Stomach (tissue), 9 donors: ENCODE results near the gene DHRSX. TPM values are rescaled to one million over a fixed set of nuclear protein-coding genes. Genes with fewer than 3 reads are reported as not detected.
"Not testable (repeated sequence)": the region's sequence is repeated elsewhere in the genome, so short reads cannot be mapped to it uniquely, and the experiment has no call there.

Experiments
- DNase-seq, 2 donors: peaks; one replicate each; pipeline versions ENCODE4 v3.0.0 to v3.0.0-alpha.2; 2013 to 2019
- H3K27ac ChIP-seq, 5 donors: fragments of 200-600 bp in 4 of 5; sonication (generic) in 4 of 5; one replicate each; pipeline ENCODE4 v1.5.1; 2013 to 2019; ENCODE audit warnings: mild to moderate bottlenecking in 1 of 5, moderate library complexity in 1 of 5
- H3K27me3 ChIP-seq, 3 donors: fragments of 200-600 bp; sonication (generic); one replicate each; pipeline ENCODE4 v1.5.1; 2017 to 2019; ENCODE audit warnings: mixed run types in 1 of 3
- H3K36me3 ChIP-seq, 4 donors: fragments of 200-600 bp; sonication (generic); 1 replicate in 3 of 4; 2 replicates in 1 of 4; pipeline ENCODE4 v1.5.1; 2016 to 2019
- H3K4me1 ChIP-seq, 4 donors: fragments of 200-600 bp; sonication (generic); one replicate each; pipeline ENCODE4 v1.5.1; 2016 to 2019
- H3K4me3 ChIP-seq, 4 donors: fragments of 200-600 bp; sonication (generic) in 3 of 4; one replicate each; pipeline ENCODE4 v1.5.1; 2016 to 2019; ENCODE audit warnings: mild to moderate bottlenecking in 1 of 4
- H3K9me3 ChIP-seq, 4 donors: fragments of 200-600 bp; sonication (generic); one replicate each; pipeline ENCODE4 v1.5.1; 2016 to 2019
- CTCF ChIP-seq, 7 experiments: fragments of 450-650 bp in 4 of 7; fragments of 200-600 bp in 3 of 7; sonication (generic) in 3 of 7; IDR thresholded peaks; one replicate each; pipeline ENCODE4 v1.5.1; 2016 to 2019; ENCODE audit warnings: antibody characterized with exemption in 7 of 7, control low read depth in 2 of 7, mild to moderate bottlenecking in 1 of 7
- EP300 ChIP-seq: sonication (generic); formaldehyde crosslinking; IDR thresholded peaks from one replicate; pipeline ENCODE4 v1.6.1; 2017; ENCODE audit warnings: antibody characterized with exemption
- POLR2A ChIP-seq, 4 donors: fragments of 450-650 bp; IDR thresholded peaks; one replicate each; pipeline ENCODE4 v1.6.1; 2016; ENCODE audit warnings: antibody characterized with exemption in 4 of 4, control low read depth in 2 of 4, mild to moderate bottlenecking in 1 of 4, moderate library complexity in 1 of 4
- POLR2AphosphoS5 ChIP-seq, 3 donors: sonication (generic); formaldehyde crosslinking; IDR thresholded peaks; one replicate each; pipeline ENCODE4 v1.6.1; 2016; ENCODE audit warnings: antibody characterized with exemption in 3 of 3
- WGBS, 5 donors: extraction: QIAGEN DNeasy Blood & Tissue Kit in 3 of 5; methylation state at CpG; one replicate each; pipeline versions ENCODE4 v1.1.5 to v1.1.7; 2013 to 2018; 5-methylcytosine and 5-hydroxymethylcytosine counted together
- intact Hi-C: fragments of 100-400 bp; cut with DNase I; formaldehyde crosslinking; loops from one replicate; pipeline ENCODE4 v1.15.1; 2023; ENCODE audit warnings: low total_unique reads
- polyA plus RNA-seq, 3 donors: library from polyadenylated mRNA; stranded (reverse); fragments of 200-250 nt; gene quantifications; one replicate each; pipeline ENCODE4 v1.2.3, GENCODE V29; 2013
- total RNA-seq, 5 donors: library from RNA; depleted of rRNA; stranded (reverse); fragments of >200 nt; gene quantifications; one replicate each; pipeline versions ENCODE4 v1.1.0 to v1.2.3, GENCODE V29; 2014 to 2016
- donor health status: healthy with polysubstance abuse.
- donor health status: Bipolar disorder and iron deficiency.
- donor health status: healthy.

Gene DHRSX
- total and polyA plus RNA-seq, 8 donors: 11.2 to 69.4 (median 21.1) TPM

GRCh38 chrX:2425286-2426071 is 75.3 kb downstream of the DHRSX start:
- peaks cover 0 to 53% (median 45%) of the 10 kb centered on the region in 4 donors for H3K36me3 ChIP-seq
- no peaks in the 10 kb centered on the region for H3K9me3 ChIP-seq
- H3K27me3 ChIP-seq: no peaks in the 10 kb centered on the region
- WGBS, 5 donors: 91 to 98% (median 97%) methylated on average over 13 of the region's 13 CpGs
- no peak overlapping the region for H3K4me3 ChIP-seq
- H3K4me1 ChIP-seq: no peaks in the 10 kb centered on the region
- no peak for TF ChIP-seq POLR2AphosphoS5 (IDR thresholded peaks at IDR 0.05)
- no peak for TF ChIP-seq POLR2A (IDR thresholded peaks at IDR 0.05)
- no peak for TF ChIP-seq EP300
- no peak for TF ChIP-seq CTCF (IDR thresholded peaks at IDR 0.05)
- intact Hi-C loops: no loop called here
- H3K27ac ChIP-seq: no peak overlapping the region
- DNase-seq: no peak

GRCh38 chrX:2424317-2424716 is 76.5 kb downstream of the DHRSX start:
- 85 to 92% (median 90%) methylated on average over 2 of the region's 2 CpGs for WGBS, 5 donors
- TF ChIP-seq EP300 (no peak), CTCF (IDR thresholded peaks at IDR 0.05) (no peak), POLR2A (IDR thresholded peaks at IDR 0.05) (no peak)
- intact Hi-C loops: no loop called here
- Histone ChIP-seq H3K9me3 (no peaks in the 10 kb centered on the region), H3K4me1 (no peaks in the 10 kb centered on the region), H3K27me3 (no peaks in the 10 kb centered on the region), H3K4me3 (no peak overlapping the region), H3K36me3 (peaks cover 0 to 55% (median 49%) of the 10 kb centered on the region in 4 donors), H3K27ac (no peak overlapping the region)
- no peak for DNase-seq

- Histone ChIP-seq H3K9me3 (no peaks in the 10 kb centered on the region), H3K36me3 (peaks cover 0 to 55% (median 51%) of the 10 kb centered on the region in 4 donors), H3K27ac (no peak overlapping the region), H3K4me1 (no peaks in the 10 kb centered on the region), H3K4me3 (no peak overlapping the region), H3K27me3 (no peaks in the 10 kb centered on the region)
- TF ChIP-seq CTCF (IDR thresholded peaks at IDR 0.05): no peak
- no peak for TF ChIP-seq POLR2A (IDR thresholded peaks at IDR 0.05)
- no peak for TF ChIP-seq EP300
- TF ChIP-seq POLR2AphosphoS5 (IDR thresholded peaks at IDR 0.05): no peak
- WGBS, 5 donors: 68 to 93% (median 82%) methylated on average over 4 of the region's 4 CpGs
- intact Hi-C loops: no loop called here
- DNase-seq: no peak
Observed at GRCh38 chrX:2423899-2424298, 76.9 kb downstream of the DHRSX start.

DNA sequence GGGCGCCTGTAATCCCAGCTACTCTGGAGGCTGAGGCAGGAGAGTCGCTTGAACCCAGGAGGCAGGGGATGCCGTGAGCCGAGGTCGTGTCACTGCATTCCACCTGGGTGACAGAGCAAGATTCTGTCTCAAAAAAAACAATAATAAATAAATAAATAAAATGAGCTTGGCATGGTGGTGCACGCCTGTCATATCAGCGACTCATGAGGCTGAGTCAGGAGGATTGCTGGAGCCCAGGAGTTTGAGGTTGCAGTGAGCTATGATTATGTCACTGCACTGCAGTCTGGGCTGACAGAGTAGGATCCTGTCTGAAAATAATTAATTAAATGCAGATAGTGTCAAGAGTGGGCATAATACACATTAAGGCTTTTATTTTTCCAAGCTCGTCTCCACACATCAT is 77.5 kb downstream of the DHRSX start:
- intact Hi-C loops: no loop called here
- no peaks in the 10 kb centered on the region for H3K9me3 ChIP-seq
- WGBS, 5 donors: 82 to 90% (median 85%) methylated on average over 8 of the region's 8 CpGs
- H3K27ac ChIP-seq: no peak overlapping the region
- no peak for DNase-seq
- H3K27me3 ChIP-seq: no peaks in the 10 kb centered on the region
- TF ChIP-seq POLR2A (IDR thresholded peaks at IDR 0.05) (no peak), EP300 (no peak), CTCF (IDR thresholded peaks at IDR 0.05) (no peak), POLR2AphosphoS5 (IDR thresholded peaks at IDR 0.05) (no peak)
- no peak overlapping the region for H3K4me3 ChIP-seq
- H3K36me3 ChIP-seq: peaks cover 0 to 55% (median 51%) of the 10 kb centered on the region in 4 donors
- H3K4me1 ChIP-seq: no peaks in the 10 kb centered on the region

DNA sequence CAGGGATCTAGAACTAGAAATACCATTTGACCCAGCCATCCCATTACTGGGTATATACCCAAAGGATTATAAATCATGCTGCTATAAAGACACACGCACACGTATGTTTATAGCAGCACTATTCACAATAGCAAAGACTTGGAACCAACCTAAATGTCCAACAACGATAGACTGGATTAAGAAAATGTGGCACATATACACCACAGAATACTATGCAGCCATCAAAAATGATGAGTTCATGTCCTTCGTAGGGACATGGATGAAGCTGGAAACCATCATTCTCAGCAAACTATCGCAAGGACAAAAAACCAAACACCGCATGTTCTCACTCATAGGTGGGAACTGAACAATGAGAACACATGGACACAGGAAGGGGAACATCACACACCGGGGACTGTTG is 81.4 kb downstream of the DHRSX start:
- intact Hi-C loops: not testable (repeated sequence)

More for the DNA sequence above, 81.4 kb downstream of the DHRSX start:
- H3K4me1 ChIP-seq, H3K27me3 ChIP-seq, H3K4me3 ChIP-seq, H3K27ac ChIP-seq, H3K9me3 ChIP-seq, DNase-seq: not testable (repeated sequence)
- H3K36me3 ChIP-seq: peaks cover 0 to 43% (median 40%) of the 10 kb centered on the region in 4 donors
- 92 to 100% (median 99%) methylated on average over 2 to 7 of the region's 7 CpGs for WGBS, 5 donors
